ENCODE results near the gene CLDN6.

DNA sequence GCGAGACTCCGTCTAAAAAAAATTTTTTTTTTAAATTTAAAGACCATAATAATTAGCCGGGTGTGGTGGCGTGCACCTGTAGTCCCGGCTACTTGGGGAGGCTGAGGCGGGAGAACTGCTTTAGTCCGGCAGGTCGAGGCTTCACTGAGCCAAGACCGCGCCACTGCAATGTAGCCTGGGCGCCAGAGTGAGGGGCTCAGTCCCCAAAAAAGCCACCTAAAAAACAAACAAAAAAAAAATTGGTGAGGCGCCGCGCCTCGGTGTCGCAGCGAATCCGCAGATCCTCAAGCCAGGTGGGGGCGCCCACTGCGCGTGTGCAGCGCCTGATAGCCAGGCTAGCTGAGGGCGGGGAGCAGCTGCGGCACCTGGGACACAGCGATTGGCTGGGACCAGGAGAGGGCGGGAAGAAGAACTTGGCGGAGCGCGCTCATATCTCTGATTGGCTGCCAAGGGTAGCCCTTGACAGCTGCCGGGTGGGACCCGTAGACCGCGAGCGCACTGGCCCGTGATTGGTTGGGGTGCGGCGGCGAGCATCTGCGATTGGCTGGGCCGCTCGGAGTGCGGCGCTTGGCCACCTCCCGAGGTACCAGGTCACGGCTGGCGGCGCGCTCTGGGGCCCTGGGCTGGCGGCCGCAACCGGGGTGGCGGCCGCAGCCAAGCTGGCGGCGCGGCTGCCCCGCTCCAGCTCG is 14.3 kb downstream of the CLDN6 start:
- TF ChIP-seq EZH2 (IDR thresholded peaks at IDR 0.05; ENCODE audit: borderline replicate concordance, low read depth, low read length, poor library complexity, severe bottlenecking), result no peak
- TF ChIP-seq, protein P1, sequence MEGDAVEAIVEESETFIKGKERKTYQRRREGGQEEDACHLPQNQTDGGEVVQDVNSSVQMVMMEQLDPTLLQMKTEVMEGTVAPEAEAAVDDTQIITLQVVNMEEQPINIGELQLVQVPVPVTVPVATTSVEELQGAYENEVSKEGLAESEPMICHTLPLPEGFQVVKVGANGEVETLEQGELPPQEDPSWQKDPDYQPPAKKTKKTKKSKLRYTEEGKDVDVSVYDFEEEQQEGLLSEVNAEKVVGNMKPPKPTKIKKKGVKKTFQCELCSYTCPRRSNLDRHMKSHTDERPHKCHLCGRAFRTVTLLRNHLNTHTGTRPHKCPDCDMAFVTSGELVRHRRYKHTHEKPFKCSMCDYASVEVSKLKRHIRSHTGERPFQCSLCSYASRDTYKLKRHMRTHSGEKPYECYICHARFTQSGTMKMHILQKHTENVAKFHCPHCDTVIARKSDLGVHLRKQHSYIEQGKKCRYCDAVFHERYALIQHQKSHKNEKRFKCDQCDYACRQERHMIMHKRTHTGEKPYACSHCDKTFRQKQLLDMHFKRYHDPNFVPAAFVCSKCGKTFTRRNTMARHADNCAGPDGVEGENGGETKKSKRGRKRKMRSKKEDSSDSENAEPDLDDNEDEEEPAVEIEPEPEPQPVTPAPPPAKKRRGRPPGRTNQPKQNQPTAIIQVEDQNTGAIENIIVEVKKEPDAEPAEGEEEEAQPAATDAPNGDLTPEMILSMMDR (conservative IDR thresholded peaks at IDR 0.05; ENCODE audit: low read depth, low read length), result peak; percentile 72
